HG03521 (cell line): ENCODE measurements around the gene RCBTB1.
"Not testable (repeated sequence)": the region's sequence is repeated elsewhere in the genome, so short reads cannot be mapped to it uniquely, and the experiment has no call there.

Source experiments
- ATAC-seq: cut with Tn5 transposase; IDR thresholded peaks from one replicate; pipeline ENCODE4 v1.9.1; 2021; ENCODE audit warnings: mild to moderate bottlenecking, moderate library complexity; ENCODE audit not compliant: unreplicated experiment

Gene RCBTB1

GRCh38 chr13:49585220-49586157 is at the start of gene RCBTB1:
Gene RCBTB1 (minus strand): TSS chr13:49585558. CDS start chr13:49567279, 18,279 bp downstream.
- ATAC-seq = peak; percentile 93

DNA sequence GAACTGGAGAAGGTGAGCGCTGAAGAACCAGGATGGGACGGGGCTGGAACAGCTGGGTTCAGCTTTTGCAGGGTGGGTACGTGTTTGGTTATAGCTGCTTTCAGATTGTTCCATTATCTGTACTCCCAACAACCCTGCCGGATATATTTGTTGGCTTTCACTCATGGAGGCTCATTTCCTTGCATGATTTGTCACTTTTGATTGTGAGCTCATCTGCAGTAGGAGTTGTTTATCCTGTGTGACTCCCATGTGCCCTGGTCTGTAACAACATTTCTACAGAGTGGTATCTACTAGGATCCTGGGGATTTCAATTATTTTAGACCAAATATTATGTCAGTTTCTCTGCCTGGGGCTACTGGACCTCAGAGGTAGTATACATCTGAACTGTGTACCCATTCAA is 48.4 kb upstream of the RCBTB1 start:
- ATAC-seq = no peak

GRCh38 chr13:49632156-49632555 is 46.8 kb upstream of the RCBTB1 start:
- ATAC-seq = no peak

DNA sequence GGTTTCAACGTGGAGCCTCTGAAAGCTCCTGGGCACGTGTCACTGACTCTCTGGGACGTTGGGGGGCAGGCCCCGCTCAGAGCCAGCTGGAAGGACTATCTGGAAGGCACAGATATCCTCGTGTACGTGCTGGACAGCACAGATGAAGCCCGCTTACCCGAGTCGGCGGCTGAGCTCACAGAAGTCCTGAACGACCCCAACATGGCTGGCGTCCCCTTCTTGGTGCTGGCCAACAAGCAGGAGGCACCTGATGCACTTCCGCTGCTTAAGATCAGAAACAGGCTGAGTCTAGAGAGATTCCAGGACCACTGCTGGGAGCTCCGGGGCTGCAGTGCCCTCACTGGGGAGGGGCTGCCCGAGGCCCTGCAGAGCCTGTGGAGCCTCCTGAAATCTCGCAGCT is 45.2 kb upstream of the RCBTB1 start:
- ATAC-seq = no peak

GRCh38 chr13:49629947-49630346 is 44.6 kb upstream of the RCBTB1 start:
- no peak for ATAC-seq

DNA sequence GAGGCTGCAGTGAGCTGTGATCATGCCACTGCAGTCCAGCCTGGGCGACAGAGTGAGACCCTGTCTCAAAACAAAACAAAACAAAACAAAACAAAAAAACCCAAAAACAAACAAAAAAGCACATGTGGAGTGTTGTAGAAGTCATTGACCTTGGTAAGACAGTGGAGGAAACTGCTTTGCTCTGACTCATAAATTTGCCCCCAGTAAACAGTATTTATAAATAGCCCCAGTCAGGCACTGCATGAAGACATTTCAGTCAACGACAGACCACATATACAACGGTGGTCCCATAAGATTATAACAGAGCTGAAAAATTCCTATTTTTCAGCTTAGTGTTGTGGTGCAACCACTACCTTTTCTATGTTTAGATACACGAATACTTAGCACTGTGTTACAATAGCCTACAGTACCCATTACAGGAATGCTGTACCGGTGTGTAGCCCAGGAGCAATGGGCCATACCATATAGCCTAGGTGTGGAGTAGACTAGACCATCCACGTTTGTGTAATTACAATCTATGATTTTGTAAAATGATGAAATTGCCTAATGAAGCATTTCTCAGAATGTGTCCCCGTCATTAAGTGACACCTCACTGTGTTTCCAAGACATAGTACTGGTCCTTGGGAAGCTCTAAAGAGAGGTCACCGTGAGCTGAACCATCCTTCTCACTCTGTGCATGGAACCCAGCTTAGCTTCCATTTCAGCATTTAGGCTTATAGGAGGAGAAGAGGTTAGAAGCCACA is 44.0 kb upstream of the RCBTB1 start:
- ATAC-seq = no peak

GRCh38 chr13:49627831-49628652 is 42.7 kb upstream of the RCBTB1 start, which contains the start of gene ARL11:
Gene ARL11 (plus strand): TSS chr13:49628507. CDS start chr13:49630448, 1,941 bp downstream.
- peak; percentile 85 for ATAC-seq

GRCh38 chr13:49625392-49626079 is 40.2 kb upstream of the RCBTB1 start:
- ATAC-seq = no peak

- no peak for ATAC-seq
Observed at GRCh38 chr13:49624229-49624628, 38.9 kb upstream of the RCBTB1 start.

DNA sequence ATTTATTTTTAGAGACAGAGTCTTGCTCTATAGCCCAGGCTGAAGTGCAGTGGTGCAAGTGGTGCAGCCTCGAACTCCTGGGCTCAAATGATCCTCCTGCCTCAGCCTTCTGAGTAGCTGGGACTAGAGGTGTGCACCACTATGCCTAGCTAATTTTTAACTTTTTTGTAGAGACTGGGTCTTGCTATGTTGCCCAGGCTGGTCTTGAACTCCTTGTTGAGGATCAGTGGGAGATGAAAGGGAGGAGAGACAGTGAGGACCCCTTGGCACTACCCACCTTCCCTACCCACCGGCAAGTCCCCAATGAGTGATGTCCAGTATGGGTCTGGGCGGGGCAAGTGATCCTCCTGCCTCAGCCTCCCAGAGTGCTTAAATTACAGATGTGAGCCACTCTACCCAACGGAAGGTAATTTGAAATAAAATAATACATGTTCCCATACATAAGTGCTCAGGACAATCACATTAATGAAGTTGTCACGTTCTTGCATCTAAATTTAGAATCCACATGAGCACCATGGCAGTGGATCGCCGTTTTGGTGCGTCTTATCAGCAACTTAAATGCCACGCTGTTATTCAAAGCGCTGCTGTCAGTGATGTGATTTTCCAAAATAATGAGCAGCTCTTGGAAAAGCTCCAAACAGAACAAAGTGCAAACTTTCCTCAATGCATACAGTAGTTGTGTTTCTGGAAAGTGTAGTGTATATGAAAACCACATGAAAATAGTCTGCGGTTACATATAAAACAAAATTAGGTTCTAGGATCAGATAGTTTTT is 37.0 kb upstream of the RCBTB1 start:
- ATAC-seq = no peak

DNA sequence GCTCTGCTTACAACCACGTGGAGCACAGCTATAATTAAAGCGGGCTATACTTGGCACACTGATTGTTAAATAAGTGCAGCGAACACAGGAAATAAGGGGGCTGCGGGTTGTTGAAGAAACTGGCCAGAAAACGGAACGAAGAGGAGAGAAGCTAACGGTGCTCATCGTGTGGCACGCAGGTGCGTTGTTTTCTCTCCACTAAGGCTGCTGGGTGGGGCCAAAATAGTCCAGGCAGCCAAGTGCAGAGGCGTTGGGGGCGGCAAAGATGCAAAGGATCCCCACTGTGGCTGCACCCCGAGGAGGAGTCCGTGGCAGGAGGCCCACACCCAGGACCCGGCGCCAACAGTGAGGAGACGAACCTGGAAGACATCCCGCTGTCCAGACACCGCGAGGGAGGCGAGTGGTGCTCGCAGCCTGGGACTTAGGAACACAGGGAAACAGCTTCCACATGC is 34.8 kb upstream of the RCBTB1 start:
- ATAC-seq = peak; percentile 81

DNA sequence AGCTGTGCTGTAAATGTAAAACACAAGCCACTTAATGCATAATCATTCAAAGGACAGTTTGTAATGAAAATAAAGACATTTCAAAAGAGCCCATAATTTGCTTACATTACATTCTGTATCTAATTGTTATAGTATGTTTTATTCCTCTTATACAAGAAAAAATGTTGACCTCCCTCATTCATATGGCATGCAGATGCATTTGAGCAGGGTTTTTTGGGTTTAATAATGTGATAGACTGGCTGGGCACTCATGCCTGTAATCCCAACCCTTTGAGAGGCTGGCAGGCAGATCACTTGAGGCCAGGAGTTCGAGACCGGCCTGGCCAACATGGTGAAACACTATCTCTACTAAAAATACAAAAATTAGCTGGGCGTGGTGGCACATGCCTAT is 31.3 kb upstream of the RCBTB1 start:
- ATAC-seq = no peak

- no peak for ATAC-seq
Observed at GRCh38 chr13:49615836-49616675, 30.7 kb upstream of the RCBTB1 start.

- not testable (repeated sequence) for ATAC-seq
Observed at GRCh38 chr13:49612042-49612441, 26.7 kb upstream of the RCBTB1 start.

GRCh38 chr13:49610176-49610575 is 24.8 kb upstream of the RCBTB1 start:
- ATAC-seq = no peak

- ATAC-seq = no peak
Observed at GRCh38 chr13:49608651-49609331, 23.4 kb upstream of the RCBTB1 start.

DNA sequence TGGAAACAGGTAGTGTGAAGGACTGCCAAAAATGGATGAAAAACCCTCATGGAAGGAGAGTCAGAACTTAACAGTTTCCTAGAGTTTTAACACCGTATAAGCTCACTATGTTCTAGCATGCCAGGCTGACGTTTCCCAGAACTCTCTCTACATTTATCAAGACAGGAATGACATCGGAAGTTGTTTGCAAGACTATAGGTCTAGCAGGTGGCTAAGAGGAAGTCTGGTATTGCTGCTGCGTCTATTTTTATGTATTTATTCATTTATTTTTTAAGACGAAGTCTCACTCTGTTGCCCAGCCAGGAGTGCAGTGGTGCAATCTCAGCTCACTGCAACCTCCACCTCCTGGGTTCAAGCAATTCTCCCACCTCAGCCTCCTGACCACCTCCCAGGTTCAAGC is 22.4 kb upstream of the RCBTB1 start:
- ATAC-seq = no peak
